Muscle layer of colon (tissue), 2 donors: ENCODE measurements around the gene KLC1.

Experiments used
- H3K27ac ChIP-seq: one replicate; pipeline ENCODE4 v1.7.0; 2013; ENCODE audit warnings: low read depth, mild to moderate bottlenecking, low read length, moderate library complexity
- H3K27me3 ChIP-seq, 2 donors: one replicate each; pipeline ENCODE4 v1.7.0; 2013; ENCODE audit warnings: low read length in 2 of 2, mild to moderate bottlenecking in 2 of 2; ENCODE audit not compliant: insufficient read depth in 2 of 2, control insufficient read depth in 1 of 2
- H3K36me3 ChIP-seq: one replicate; pipeline ENCODE4 v1.7.0; 2013; ENCODE audit warnings: mild to moderate bottlenecking, low read length; ENCODE audit not compliant: insufficient read depth
- H3K4me1 ChIP-seq: one replicate; pipeline ENCODE4 v1.7.0; 2013; ENCODE audit warnings: mild to moderate bottlenecking, low read length; ENCODE audit not compliant: insufficient read depth
- H3K4me3 ChIP-seq, 2 donors: one replicate each; pipeline ENCODE4 v1.7.0; 2013; ENCODE audit warnings: low read length in 2 of 2, low read depth in 1 of 2, mild to moderate bottlenecking in 1 of 2, moderate library complexity in 1 of 2
- H3K9ac ChIP-seq: one replicate; pipeline ENCODE4 v1.7.0; 2013; ENCODE audit warnings: low read length
- H3K9me3 ChIP-seq: one replicate; pipeline ENCODE4 v1.7.0; 2013; ENCODE audit warnings: mild to moderate bottlenecking, low read length
- donor health status: abdominal sarcoma.
- donor health status: Adenocarcinoma of cecum.

KLC1 gene

DNA sequence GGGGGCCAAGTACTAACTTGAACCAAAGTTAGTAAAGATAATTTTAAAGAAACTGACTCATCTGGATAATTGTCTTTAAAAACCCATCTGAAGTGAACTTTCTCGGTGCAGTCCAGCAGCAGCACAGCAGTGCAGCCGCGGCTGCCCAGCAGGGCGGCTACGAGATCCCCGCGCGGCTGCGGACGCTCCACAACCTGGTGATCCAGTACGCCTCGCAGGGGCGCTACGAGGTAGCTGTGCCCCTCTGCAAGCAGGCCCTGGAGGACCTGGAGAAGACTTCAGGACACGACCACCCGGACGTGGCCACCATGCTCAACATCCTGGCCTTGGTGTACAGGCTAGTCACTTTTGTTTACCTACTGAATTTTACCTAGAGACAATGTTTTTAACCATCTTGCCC lies 33.6 kb downstream of the KLC1 start:
- Histone ChIP-seq H3K4me1 (peaks cover 4% of the 10 kb centered on the region), H3K9me3 (no peaks in the 10 kb centered on the region), H3K27ac (no peak overlapping the region), H3K9ac (no peak overlapping the region), H3K27me3 (no peaks in the 10 kb centered on the region), H3K4me3 (no peak overlapping the region), H3K36me3 (peaks cover 53% of the 10 kb centered on the region)

DNA sequence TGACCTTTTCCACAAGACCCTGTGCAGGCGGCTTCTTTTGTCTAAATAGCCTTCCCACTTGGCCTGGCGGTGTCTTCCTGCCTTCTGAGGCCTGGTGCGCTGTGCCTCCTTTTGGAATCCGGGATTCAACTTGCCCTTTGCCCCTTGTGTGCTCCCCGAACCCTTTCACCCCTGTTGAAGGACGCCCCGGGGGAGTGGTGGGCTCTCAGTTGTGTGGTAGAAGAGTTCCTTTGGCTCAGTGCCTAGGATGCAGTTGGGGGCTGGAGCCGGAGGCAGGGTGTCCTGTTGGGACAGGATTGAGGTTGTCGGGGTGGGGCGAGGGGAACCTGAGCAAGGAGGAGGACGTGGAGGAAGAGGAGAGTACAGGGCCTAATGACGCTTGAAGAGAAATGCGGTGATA lies 34.5 kb downstream of the KLC1 start:
- Histone ChIP-seq H3K9ac (no peak overlapping the region), H3K4me3 (no peak overlapping the region), H3K4me1 (no peaks in the 10 kb centered on the region), H3K9me3 (no peaks in the 10 kb centered on the region), H3K36me3 (peaks cover 54% of the 10 kb centered on the region), H3K27ac (no peak overlapping the region), H3K27me3 (no peaks in the 10 kb centered on the region)

DNA sequence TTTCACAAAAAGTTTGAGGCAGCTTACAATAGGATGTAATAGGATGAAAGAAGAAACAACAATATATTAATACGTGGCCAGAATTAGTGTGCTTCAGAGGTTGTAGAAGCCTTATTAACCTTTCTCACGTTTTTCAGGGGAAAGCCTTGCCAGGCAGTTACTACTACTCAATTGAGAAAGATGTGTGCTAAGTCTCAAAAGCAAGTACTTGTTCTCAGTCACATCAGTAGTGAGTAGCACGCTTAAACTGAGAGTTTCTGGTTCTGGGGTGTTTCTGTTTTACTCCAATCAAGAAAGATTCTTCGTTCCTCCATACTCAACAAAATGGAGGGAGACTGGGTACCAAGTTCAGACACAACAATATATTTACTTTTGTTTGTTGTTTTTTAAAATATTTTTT lies 38.7 kb downstream of the KLC1 start:
- no peaks in the 10 kb centered on the region for H3K4me1 ChIP-seq
- H3K9me3 ChIP-seq: no peaks in the 10 kb centered on the region
- peaks cover 60% of the 10 kb centered on the region for H3K36me3 ChIP-seq
- no peak overlapping the region for H3K4me3 ChIP-seq
- H3K9ac ChIP-seq: no peak overlapping the region
- H3K27ac ChIP-seq: no peak overlapping the region
- H3K27me3 ChIP-seq: no peaks in the 10 kb centered on the region

DNA sequence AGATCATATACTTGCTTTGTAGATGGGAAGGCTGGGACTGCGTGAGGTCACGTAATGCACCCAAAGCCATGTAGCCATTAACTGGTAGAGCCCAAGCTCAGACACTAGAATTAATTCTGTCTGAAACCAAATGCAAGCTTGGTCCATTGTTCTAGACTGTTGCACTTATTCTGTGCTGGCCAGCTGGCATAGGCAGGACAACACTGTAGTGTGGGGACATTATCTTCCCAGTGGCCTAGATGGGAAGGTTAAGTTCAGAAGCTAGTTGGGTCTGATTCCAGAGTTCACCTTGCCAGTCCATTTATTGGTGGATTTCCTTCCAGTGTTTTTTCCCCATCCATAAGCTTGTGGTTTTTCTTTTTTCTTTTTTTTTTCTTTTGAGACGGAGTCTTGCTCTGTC lies 39.1 kb downstream of the KLC1 start:
- no peak overlapping the region for H3K9ac ChIP-seq
- peaks cover 62% of the 10 kb centered on the region for H3K36me3 ChIP-seq
- H3K27ac ChIP-seq: no peak overlapping the region

DNA sequence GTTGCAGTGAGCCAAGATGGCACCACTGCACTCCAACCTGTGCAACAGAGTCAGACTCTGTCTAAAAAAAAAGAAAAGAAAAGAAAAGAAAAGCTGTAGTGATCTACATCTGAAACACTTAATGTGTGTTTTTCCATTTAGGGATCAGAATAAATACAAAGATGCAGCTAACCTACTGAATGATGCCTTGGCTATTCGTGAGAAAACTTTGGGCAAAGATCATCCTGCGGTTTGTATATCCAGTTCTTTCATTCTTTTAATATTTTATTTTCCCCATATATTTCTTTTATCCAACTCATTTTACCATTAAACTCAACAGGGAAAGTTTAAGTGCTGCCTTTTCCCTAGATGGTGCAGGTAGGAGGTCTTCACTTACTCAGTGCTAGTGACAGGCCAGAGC lies 40.4 kb downstream of the KLC1 start:
- H3K36me3 ChIP-seq: peaks cover 62% of the 10 kb centered on the region
- H3K9me3 ChIP-seq: no peaks in the 10 kb centered on the region
- H3K27ac ChIP-seq: no peak overlapping the region
- no peak overlapping the region for H3K9ac ChIP-seq
- H3K27me3 ChIP-seq: no peaks in the 10 kb centered on the region
- no peaks in the 10 kb centered on the region for H3K4me1 ChIP-seq
- H3K4me3 ChIP-seq: no peak overlapping the region

More for the DNA sequence above, 39.1 kb downstream of the KLC1 start:
- H3K4me1 ChIP-seq: no peaks in the 10 kb centered on the region
- H3K4me3 ChIP-seq: no peak overlapping the region
- no peaks in the 10 kb centered on the region for H3K27me3 ChIP-seq
- no peaks in the 10 kb centered on the region for H3K9me3 ChIP-seq

DNA sequence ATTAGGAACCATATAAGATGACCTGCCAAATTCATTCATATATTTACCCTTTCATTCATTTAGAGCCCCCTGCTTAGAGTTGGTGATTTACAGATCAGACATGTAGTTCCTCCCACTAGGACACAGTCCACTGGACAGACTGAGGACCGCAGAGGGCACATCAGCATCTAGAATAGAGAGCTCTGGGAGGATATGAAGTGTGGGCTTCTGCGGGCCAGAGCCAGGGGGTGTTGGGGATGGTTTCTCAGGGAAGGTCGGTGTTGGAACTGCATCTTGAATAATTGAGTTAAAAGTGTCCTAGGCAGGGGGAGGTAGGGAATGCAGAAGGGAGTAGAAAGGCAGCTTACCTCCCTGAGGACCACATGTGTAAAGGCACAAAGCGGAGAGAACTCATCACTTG lies 42.9 kb downstream of the KLC1 start:
- Histone ChIP-seq H3K36me3 (peaks cover 75% of the 10 kb centered on the region), H3K9me3 (no peaks in the 10 kb centered on the region), H3K4me3 (no peak overlapping the region), H3K27ac (no peak overlapping the region), H3K9ac (no peak overlapping the region), H3K4me1 (no peaks in the 10 kb centered on the region), H3K27me3 (no peaks in the 10 kb centered on the region)

DNA sequence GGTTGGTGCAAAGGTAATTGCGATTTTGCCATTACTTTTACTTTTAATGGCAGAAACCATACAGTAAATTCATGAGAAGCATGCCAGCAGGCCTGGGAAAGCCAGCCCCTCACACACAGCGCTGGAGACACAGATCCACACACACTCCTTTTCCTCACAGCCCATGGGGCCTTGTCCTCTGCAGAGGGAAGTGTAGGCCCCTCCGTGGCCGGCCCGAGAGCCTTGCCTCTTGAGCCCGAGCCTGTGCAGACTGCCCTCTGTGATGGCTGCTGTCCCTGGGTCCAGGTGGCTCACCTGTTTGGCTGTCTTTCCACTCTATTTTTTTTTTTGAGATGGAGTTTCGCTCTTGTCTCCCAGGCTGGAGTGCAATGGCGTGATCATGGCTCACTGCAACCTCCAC lies 46.9 kb downstream of the KLC1 start:
- no peak overlapping the region for H3K27ac ChIP-seq
- no peaks in the 10 kb centered on the region for H3K4me1 ChIP-seq
- no peaks in the 10 kb centered on the region for H3K9me3 ChIP-seq
- H3K9ac ChIP-seq: no peak overlapping the region
- H3K36me3 ChIP-seq: peaks cover 90% of the 10 kb centered on the region
- no peaks in the 10 kb centered on the region for H3K27me3 ChIP-seq
- H3K4me3 ChIP-seq: no peak overlapping the region

DNA sequence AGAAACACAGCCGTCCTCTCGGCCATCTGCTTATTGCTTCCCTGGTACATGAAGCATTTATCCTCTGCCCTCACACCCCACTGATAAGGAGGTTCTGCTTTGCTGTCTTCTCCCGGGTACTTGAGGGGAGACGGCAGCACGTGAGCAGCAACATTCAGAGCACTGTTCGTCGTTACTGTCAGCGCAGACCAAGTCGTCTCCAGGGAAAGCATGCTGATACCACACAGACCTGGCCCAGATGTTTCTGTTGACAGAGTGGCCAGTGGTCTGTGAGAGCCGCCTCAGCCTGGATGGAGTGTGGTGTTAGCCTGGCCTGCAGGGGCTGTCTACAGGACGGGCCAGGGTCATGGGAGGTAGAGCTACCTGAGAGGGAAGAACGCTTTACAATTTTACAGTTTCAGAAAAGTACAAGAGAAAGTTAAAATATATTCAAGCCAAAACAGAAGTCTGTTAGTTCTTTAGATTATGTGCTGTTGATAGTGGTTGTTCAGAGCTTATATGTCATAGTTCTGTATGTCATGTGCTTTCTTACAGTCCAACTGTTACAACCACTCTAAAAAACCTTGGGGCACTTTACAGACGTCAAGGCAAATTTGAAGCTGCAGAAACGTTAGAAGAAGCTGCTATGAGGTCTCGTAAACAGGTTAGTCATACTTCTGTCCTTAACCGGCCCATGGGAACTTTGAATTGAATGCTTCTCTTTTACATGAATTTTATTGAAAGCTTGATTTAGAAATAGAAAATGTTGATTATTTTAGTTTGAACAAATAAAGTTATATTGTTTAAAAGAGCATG lies 48.1 kb downstream of the KLC1 start:
- Histone ChIP-seq H3K9ac (no peak overlapping the region), H3K4me3 (no peak overlapping the region), H3K36me3 (peaks cover 88% of the 10 kb centered on the region), H3K9me3 (no peaks in the 10 kb centered on the region), H3K27ac (no peak overlapping the region), H3K4me1 (no peaks in the 10 kb centered on the region), H3K27me3 (no peaks in the 10 kb centered on the region)

DNA sequence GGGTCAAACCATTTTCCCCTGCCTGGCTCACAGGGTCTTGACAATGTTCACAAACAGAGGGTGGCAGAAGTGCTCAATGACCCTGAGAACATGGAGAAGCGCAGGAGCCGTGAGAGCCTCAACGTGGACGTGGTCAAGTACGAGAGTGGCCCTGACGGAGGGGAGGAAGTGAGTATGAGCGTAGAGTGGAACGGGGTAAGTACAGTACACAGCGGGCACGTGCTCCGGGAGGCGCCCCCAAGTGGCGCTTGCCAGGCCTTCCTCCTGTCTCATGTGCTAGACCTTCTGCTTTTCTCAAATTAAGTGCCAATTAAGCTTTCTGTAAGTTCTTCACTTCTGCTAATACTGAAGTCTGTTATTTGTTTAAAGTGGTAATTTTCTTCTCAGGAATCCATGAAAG lies 50.3 kb downstream of the KLC1 start:
- no peak overlapping the region for H3K4me3 ChIP-seq

DNA sequence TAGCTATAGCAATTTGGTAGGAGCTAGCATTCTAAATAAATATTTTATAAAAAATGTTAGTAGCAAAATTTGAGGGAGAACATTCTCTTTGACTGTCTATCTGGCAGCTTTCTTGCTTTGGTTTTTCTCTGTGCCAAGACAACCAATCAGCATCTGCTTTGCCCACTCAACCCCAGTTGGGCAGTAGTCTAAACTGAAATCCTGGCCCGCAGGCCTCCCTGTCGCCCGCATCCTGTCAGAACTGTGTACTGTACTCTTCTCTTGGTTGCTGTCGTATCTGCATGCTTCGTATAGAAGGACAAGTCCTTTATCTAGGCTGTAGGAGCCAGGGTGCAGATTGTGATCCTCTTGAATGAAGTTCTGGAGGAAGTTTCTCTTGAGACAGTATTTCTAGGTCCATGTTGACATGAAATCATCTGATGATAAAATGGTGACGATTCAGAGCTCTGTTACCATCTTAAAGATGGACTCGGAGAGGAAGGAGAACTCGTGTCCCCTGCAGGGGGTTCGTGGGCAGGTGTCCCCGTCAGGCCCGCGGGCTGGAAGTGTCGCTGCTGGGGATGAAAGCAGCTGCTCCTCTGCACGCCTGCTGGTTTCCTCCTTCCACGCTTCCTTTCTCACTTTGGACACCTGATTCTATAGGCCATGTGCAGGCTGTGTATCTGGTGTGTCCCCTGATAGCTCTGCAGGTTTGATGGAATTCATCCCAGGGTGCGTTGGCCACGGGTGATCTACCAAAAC lies 51.6 kb downstream of the KLC1 start:
- no peak overlapping the region for H3K9ac ChIP-seq
- no peaks in the 10 kb centered on the region for H3K4me1 ChIP-seq
- H3K9me3 ChIP-seq: no peaks in the 10 kb centered on the region
- no peaks in the 10 kb centered on the region for H3K27me3 ChIP-seq
- peaks cover 79% of the 10 kb centered on the region for H3K36me3 ChIP-seq
- H3K27ac ChIP-seq: no peak overlapping the region
- no peak overlapping the region for H3K4me3 ChIP-seq

More for the DNA sequence above, 50.3 kb downstream of the KLC1 start:
- Histone ChIP-seq H3K27ac (no peak overlapping the region), H3K4me1 (no peaks in the 10 kb centered on the region), H3K27me3 (no peaks in the 10 kb centered on the region), H3K9ac (no peak overlapping the region), H3K36me3 (peaks cover 84% of the 10 kb centered on the region), H3K9me3 (no peaks in the 10 kb centered on the region)

DNA sequence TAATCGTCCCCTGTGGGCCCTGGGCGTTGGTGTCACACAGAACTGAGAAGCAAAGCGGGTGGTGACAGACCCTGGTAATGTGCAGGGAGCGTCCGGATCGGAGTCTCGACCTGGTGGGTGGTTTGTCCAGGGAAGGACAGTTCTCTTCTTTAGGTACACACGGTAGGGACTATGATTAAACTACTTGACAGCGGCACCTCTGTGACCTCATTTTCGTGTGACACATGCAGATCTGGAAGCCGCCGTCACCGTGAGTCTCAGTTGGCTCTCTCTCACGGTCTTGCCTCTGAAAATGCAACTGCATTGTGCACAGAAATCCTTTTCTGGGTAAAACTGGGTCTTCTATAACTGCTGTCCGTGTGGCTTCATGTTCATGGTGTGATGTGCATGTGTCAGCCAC lies 54.1 kb downstream of the KLC1 start:
- no peak overlapping the region for H3K27ac ChIP-seq
- H3K36me3 ChIP-seq: peaks cover 75% of the 10 kb centered on the region
- no peak overlapping the region for H3K4me3 ChIP-seq
- no peaks in the 10 kb centered on the region for H3K27me3 ChIP-seq
- H3K4me1 ChIP-seq: no peaks in the 10 kb centered on the region
- no peaks in the 10 kb centered on the region for H3K9me3 ChIP-seq
- H3K9ac ChIP-seq: no peak overlapping the region

DNA sequence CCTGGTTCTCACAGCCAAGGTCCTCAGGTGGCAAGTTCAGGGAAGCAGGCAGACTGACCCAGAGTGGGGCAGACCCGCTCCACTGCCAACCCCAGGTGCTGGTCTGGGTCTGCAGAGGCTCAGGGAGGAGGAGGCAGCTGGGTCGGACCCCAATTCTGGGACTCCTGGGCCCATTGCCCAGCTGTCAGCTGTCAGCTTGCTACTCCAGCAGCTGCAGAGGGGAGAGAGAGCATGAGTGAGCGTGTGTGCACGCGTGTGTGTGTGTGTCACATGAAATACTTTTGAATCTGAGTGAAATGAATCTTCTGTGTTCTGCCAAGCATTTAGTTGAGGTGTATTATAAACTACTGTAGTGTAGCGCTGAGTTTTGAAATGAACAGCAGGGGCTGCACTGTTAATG lies 55.5 kb downstream of the KLC1 start:
- Histone ChIP-seq H3K9me3 (no peaks in the 10 kb centered on the region), H3K36me3 (peaks cover 62% of the 10 kb centered on the region), H3K27ac (no peak overlapping the region), H3K4me3 (no peak overlapping the region), H3K27me3 (no peaks in the 10 kb centered on the region), H3K9ac (no peak overlapping the region), H3K4me1 (peaks cover 4% of the 10 kb centered on the region)
